22Rv1 (cell line): ENCODE data around the gene DLG4.

Source experiments
- H3K27ac ChIP-seq: fragments of 450-650 bp; 2 replicates; pipeline ENCODE4 v1.5.1; 2017
- CTCF ChIP-seq: fragments of 450-650 bp; IDR thresholded peaks from 2 replicates; pipeline ENCODE4 v1.5.1; 2017; ENCODE audit warnings: mild to moderate bottlenecking
- ZFX ChIP-seq: fragments of 450-650 bp; IDR thresholded peaks from 2 replicates; pipeline ENCODE4 v1.6.1; 2017; ENCODE audit warnings: antibody characterized with exemption, borderline replicate concordance

The DLG4 gene

DNA sequence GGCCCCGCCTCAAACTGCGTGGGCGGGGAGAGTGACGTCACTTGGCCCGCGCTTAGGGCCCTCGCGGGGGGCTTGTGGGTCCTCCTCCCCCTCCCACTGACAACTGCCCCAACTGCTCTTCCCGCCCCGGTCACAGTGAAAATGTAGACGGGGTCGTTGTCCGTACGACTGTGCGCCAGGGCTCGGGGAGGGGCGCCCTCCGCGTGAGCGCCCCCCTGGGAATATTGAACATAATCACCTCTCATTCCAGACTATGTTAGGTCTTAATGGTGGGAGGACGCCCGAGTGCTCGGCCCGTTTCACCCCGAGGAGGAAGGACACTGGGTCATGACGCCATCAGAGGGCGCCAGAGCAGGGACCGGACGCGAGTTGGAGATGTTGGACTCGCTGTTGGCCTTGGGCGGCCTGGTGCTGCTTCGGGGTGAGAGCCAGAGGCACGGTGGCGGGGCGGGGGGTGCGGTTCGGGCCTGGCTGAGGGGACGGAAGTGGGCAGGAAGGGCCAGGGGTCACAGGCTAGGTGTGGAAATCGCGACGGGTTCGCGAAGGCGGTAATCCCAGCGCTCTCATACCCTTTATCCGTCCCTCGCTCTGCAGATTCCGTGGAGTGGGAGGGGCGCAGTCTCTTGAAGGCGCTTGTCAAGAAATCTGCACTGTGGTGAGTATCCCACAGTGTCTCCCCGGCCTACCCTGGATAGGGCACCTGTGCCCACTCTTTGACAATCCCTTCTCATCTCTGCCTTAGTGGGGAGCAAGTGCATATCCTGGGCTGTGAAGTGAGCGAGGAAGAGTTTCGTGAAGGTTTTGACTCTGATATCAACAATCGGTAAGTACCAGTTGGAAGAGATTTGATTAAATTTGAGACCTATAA, 32.8 kb upstream of the DLG4 start, which contains the start of gene ELP5:
Gene ELP5 (plus strand): TSS at position 40 of the 868 bp plus-strand sequence. CDS start 336 bp downstream, at position 376.
- H3K27ac ChIP-seq: peak within 1 kb of the TSS; percentile 99
- TF ChIP-seq CTCF (peak; percentile 76), ZFX (no peak)

DNA sequence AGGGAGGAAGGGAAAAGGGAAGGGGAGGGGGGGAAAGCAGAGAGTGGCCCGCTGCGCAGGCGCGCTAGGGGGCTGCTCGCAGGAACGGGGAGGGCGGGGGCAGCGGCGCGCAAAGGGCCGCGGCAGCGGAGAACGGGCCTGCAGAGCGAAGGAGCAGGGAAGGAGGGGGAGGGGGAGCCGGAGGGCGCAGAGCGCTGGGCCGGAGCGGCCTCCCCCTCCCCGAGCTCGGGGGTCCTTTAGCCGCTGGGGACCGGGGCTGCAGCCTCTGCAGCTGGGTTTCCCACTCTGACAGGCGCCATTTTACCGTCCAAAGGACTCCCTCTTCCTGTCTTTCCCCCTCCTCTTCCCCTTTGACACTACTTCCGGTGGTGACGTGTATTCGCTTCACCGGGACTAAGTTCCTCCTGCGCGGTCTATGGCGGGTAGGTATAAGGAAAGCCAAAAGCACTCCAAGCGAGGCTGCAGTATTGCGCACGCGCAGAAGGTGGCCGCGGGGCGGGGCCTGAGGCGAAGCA, 32.1 kb upstream of the DLG4 start, which contains the start of gene CTDNEP1:
Gene CTDNEP1 (minus strand): TSS at position 74 of the 515 bp plus-strand sequence. CDS start 438 bp downstream, outside the sequence.
- TF ChIP-seq ZFX (no peak), CTCF (no peak)
- H3K27ac ChIP-seq: peak within 1 kb of the TSS; percentile 99

GRCh38 chr17:7250695-7251627, 31.3 kb upstream of the DLG4 start:
- peak overlapping the region; percentile 99 for H3K27ac ChIP-seq
- TF ChIP-seq CTCF (no peak), ZFX (no peak)

DNA sequence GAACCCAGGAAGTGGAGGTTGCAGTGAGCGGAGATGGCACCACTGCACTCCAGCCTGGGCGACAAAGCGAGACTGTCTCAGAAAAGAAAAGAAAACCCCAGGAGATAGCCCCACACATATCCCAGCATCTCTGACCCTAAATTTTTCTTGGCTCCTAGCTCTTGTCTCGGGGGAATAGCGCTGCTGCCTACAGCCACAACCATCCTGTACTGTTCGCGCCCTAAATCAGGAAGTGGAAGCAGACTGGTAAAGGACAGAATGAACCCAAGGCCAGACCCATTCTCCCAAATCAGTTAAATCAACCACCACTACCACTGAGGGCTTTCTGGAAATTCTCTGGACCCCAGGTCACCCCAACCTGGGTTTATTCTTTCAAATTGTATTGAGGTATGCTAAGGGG, 30.2 kb upstream of the DLG4 start:
- TF ChIP-seq CTCF (no peak), ZFX (no peak)
- H3K27ac ChIP-seq: peak overlapping the region; percentile 99

- TF ChIP-seq CTCF: no peak
- no peak for TF ChIP-seq ZFX
- peak overlapping the region; percentile 99 for H3K27ac ChIP-seq
Observed at GRCh38 chr17:7249214-7249613, 29.6 kb upstream of the DLG4 start.

DNA sequence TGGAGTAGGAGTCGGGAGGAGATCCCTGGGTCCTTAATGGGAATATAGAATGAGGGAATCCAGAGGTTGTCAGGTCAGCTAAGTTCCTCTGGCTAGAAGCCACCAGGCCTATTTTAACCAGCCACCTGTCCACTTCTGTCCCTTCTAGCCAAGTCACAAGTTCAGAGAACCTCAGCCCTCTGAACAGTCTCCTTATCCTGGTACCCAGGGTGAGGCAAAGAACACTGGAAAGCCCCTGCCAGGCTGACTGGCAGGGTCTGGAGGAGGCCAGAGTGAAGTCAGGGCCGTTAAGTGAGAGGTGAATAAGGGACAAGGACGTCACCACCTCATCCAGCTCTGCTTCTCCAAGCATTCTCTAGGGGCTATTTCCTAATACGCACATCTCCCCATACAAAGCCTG, 29.2 kb upstream of the DLG4 start:
- peak overlapping the region; percentile 99 for H3K27ac ChIP-seq
- TF ChIP-seq ZFX: no peak
- no peak for TF ChIP-seq CTCF
